MM.1S (cell line): Measurements from ENCODE around the gene VPS45.

ENCODE experiments used
- CTCF ChIP-seq: fragments of 300-600 bp; sonication (generic); IDR thresholded peaks from 2 replicates; pipeline ENCODE4 v1.5.1; 2016; ENCODE audit warnings: antibody characterized with exemption, low read length, mixed read lengths
- EZH2 ChIP-seq: fragments of 300-600 bp; sonication (generic); optimal IDR thresholded peaks from 2 replicates; pipeline ENCODE3; 2017; ENCODE audit warnings: low read depth, mild to moderate bottlenecking, antibody characterized with exemption, low read length, mixed read lengths
- EZH2phosphoT487 ChIP-seq: fragments of 300-600 bp; sonication (generic); IDR thresholded peaks from 2 replicates; pipeline ENCODE4 v1.6.1; 2018; ENCODE audit warnings: antibody characterized with exemption, low read length

GRCh38 chr1:150194381-150195031, 126.9 kb downstream of the VPS45 start:
- TF ChIP-seq CTCF (no peak), EZH2 (no peak), EZH2phosphoT487 (no peak)
